Activated naive CD4-positive, alpha-beta T cell treated with anti-CD3 and anti-CD28 coated beads, Interleukin-2, amount 10 ng/mL, durations not matched to agents 7 days and 5 days (primary cell): Measurements from ENCODE around the gene PEX26.
"Not testable (repeated sequence)": the region's sequence is repeated elsewhere in the genome, so short reads cannot be mapped to it uniquely, and the experiment has no call there.

Experiments used
- CTCF ChIA-PET: fragments of 350-600 bp; sonication (Branson Sonifier 250); formaldehyde crosslinking; loops from one replicate; lab custom pipeline; 2021; ENCODE audit warnings: antibody characterized with exemption; lab: Charles Lee
- DNase-seq: peaks from one replicate; pipeline ENCODE4 v3.0.0-alpha.2; 2020
- H3K27ac Mint-ChIP-seq: one replicate; pipeline ENCODE4 v1.8.0; 2021; ENCODE audit warnings: mild to moderate bottlenecking, moderate library complexity, mixed read lengths
- H3K27me3 Mint-ChIP-seq: one replicate; pipeline ENCODE4 v1.8.0; 2021; ENCODE audit warnings: mild to moderate bottlenecking, mixed read lengths
- H3K36me3 Mint-ChIP-seq: one replicate; pipeline ENCODE4 v1.8.0; 2021; ENCODE audit warnings: mixed read lengths
- H3K4me1 Mint-ChIP-seq: one replicate; pipeline ENCODE4 v1.8.0; 2021; ENCODE audit warnings: mixed read lengths
- H3K4me3 Mint-ChIP-seq: one replicate; pipeline ENCODE4 v1.8.0; 2021; ENCODE audit warnings: mild to moderate bottlenecking, moderate library complexity, mixed read lengths
- H3K9me3 Mint-ChIP-seq: one replicate; pipeline ENCODE4 v1.8.0; 2021; ENCODE audit warnings: mixed read lengths

The PEX26 gene

GRCh38 chr22:18048041-18048440 is 29.7 kb upstream of the PEX26 start:
- Mint-ChIP-seq H3K27ac (no peak overlapping the region), H3K9me3 (no peaks in the 10 kb centered on the region), H3K36me3 (no peaks in the 10 kb centered on the region), H3K4me1 (no peaks in the 10 kb centered on the region), H3K4me3 (no peak overlapping the region), H3K27me3 (peaks cover 15% of the 10 kb centered on the region)
- DNase-seq: no peak
- CTCF ChIA-PET: no interaction called here

- Mint-ChIP-seq H3K27me3 (peaks cover 15% of the 10 kb centered on the region), H3K4me1 (no peaks in the 10 kb centered on the region), H3K4me3 (no peak overlapping the region), H3K27ac (no peak overlapping the region), H3K9me3 (no peaks in the 10 kb centered on the region), H3K36me3 (no peaks in the 10 kb centered on the region)
- CTCF ChIA-PET: no interaction called here
- DNase-seq: no peak
Measured at GRCh38 chr22:18048441-18048898, 29.3 kb upstream of the PEX26 start.

GRCh38 chr22:18050065-18050464 is 27.7 kb upstream of the PEX26 start:
- DNase-seq: no peak
- Mint-ChIP-seq H3K4me1 (no peaks in the 10 kb centered on the region), H3K27me3 (peaks cover 15% of the 10 kb centered on the region), H3K4me3 (no peak overlapping the region), H3K27ac (no peak overlapping the region), H3K36me3 (no peaks in the 10 kb centered on the region), H3K9me3 (no peaks in the 10 kb centered on the region)
- CTCF ChIA-PET: no interaction called here

GRCh38 chr22:18051113-18051512 is 26.7 kb upstream of the PEX26 start:
- H3K4me1 Mint-ChIP-seq, H3K4me3 Mint-ChIP-seq, CTCF ChIA-PET, DNase-seq, H3K27ac Mint-ChIP-seq, H3K9me3 Mint-ChIP-seq, H3K36me3 Mint-ChIP-seq: not testable (repeated sequence)
- H3K27me3 Mint-ChIP-seq: peaks cover 15% of the 10 kb centered on the region

- H3K27me3 Mint-ChIP-seq, H3K4me1 Mint-ChIP-seq, CTCF ChIA-PET, DNase-seq, H3K9me3 Mint-ChIP-seq, H3K36me3 Mint-ChIP-seq, H3K4me3 Mint-ChIP-seq, H3K27ac Mint-ChIP-seq: not testable (repeated sequence)
Measured at GRCh38 chr22:18053216-18053946, 24.4 kb upstream of the PEX26 start.

- CTCF ChIA-PET: interaction anchor here (0.7 to 0.9 kb wide), 2 partner anchors 20 to 225 kb away, joined by 3 to 4 read pairs; no protein-coding TSS in a partner anchor
- peaks cover 2% of the 10 kb centered on the region for H3K4me1 Mint-ChIP-seq
- H3K27me3 Mint-ChIP-seq: peaks cover 17% of the 10 kb centered on the region
- DNase-seq: no peak
- H3K4me3 Mint-ChIP-seq: no peak overlapping the region
- H3K9me3 Mint-ChIP-seq: no peaks in the 10 kb centered on the region
- H3K36me3 Mint-ChIP-seq: no peaks in the 10 kb centered on the region
- H3K27ac Mint-ChIP-seq: no peak overlapping the region
Measured at GRCh38 chr22:18055619-18056160, 22.1 kb upstream of the PEX26 start.

- Mint-ChIP-seq H3K4me1 (peaks cover 2% of the 10 kb centered on the region), H3K9me3 (no peaks in the 10 kb centered on the region), H3K27ac (no peak overlapping the region), H3K4me3 (no peak overlapping the region), H3K27me3 (peaks cover 20% of the 10 kb centered on the region), H3K36me3 (no peaks in the 10 kb centered on the region)
- DNase-seq: no peak
- CTCF ChIA-PET: interaction anchor here (0.7 to 0.9 kb wide), 2 partner anchors 20 to 226 kb away, joined by 3 to 4 read pairs; no protein-coding TSS in a partner anchor
Measured at GRCh38 chr22:18056161-18056666, 21.6 kb upstream of the PEX26 start.

- H3K27ac Mint-ChIP-seq: no peak overlapping the region
- DNase-seq: no peak
- CTCF ChIA-PET: interaction anchor here (0.9 kb wide), 1 partner anchor 19 kb away, joined by 4 read pairs; no protein-coding TSS in a partner anchor
- H3K27me3 Mint-ChIP-seq: peaks cover 24% of the 10 kb centered on the region
- H3K9me3 Mint-ChIP-seq: no peaks in the 10 kb centered on the region
- H3K4me3 Mint-ChIP-seq: no peak overlapping the region
- H3K4me1 Mint-ChIP-seq: peaks cover 2% of the 10 kb centered on the region
- no peaks in the 10 kb centered on the region for H3K36me3 Mint-ChIP-seq
Measured at GRCh38 chr22:18056807-18057474, 20.8 kb upstream of the PEX26 start.

GRCh38 chr22:18057568-18058209 is 20.1 kb upstream of the PEX26 start:
- Mint-ChIP-seq H3K4me1 (peaks cover 2% of the 10 kb centered on the region), H3K4me3 (no peak overlapping the region), H3K9me3 (no peaks in the 10 kb centered on the region), H3K27ac (no peak overlapping the region), H3K27me3 (peaks cover 24% of the 10 kb centered on the region), H3K36me3 (no peaks in the 10 kb centered on the region)
- CTCF ChIA-PET: no interaction called here
- DNase-seq: no peak

GRCh38 chr22:18058371-18059093 is 19.3 kb upstream of the PEX26 start:
- H3K27me3 Mint-ChIP-seq: peaks cover 29% of the 10 kb centered on the region
- H3K36me3 Mint-ChIP-seq: no peaks in the 10 kb centered on the region
- CTCF ChIA-PET: interaction anchor here (1.4 kb wide), 1 partner anchor 17 kb away, joined by 4 read pairs; no protein-coding TSS in a partner anchor
- H3K4me3 Mint-ChIP-seq: no peak overlapping the region
- no peak overlapping the region for H3K27ac Mint-ChIP-seq
- no peaks in the 10 kb centered on the region for H3K9me3 Mint-ChIP-seq
- peaks cover 2% of the 10 kb centered on the region for H3K4me1 Mint-ChIP-seq
- DNase-seq: no peak

GRCh38 chr22:18059094-18059417 is 18.7 kb upstream of the PEX26 start:
- H3K4me3 Mint-ChIP-seq: no peak overlapping the region
- CTCF ChIA-PET: interaction anchor here (1.0 to 1.4 kb wide), 2 partner anchors 17 to 88 kb away, joined by 4 to 5 read pairs; no protein-coding TSS in a partner anchor
- H3K9me3 Mint-ChIP-seq: no peaks in the 10 kb centered on the region
- H3K27me3 Mint-ChIP-seq: peaks cover 29% of the 10 kb centered on the region
- H3K27ac Mint-ChIP-seq: no peak overlapping the region
- no peaks in the 10 kb centered on the region for H3K36me3 Mint-ChIP-seq
- H3K4me1 Mint-ChIP-seq: peaks cover 2% of the 10 kb centered on the region
- no peak for DNase-seq

- CTCF ChIA-PET: interaction anchor here (1.0 to 1.4 kb wide), 2 partner anchors 16 to 88 kb away, joined by 4 to 5 read pairs; no protein-coding TSS in a partner anchor
- Mint-ChIP-seq H3K27ac (no peak overlapping the region), H3K9me3 (no peaks in the 10 kb centered on the region), H3K27me3 (peaks cover 33% of the 10 kb centered on the region), H3K4me3 (no peak overlapping the region), H3K4me1 (peaks cover 2% of the 10 kb centered on the region), H3K36me3 (no peaks in the 10 kb centered on the region)
- DNase-seq: no peak
Measured at GRCh38 chr22:18059473-18059872, 18.3 kb upstream of the PEX26 start.

- H3K4me3 Mint-ChIP-seq: no peak overlapping the region
- no peak for DNase-seq
- H3K4me1 Mint-ChIP-seq: peaks cover 2% of the 10 kb centered on the region
- H3K27me3 Mint-ChIP-seq: peaks cover 38% of the 10 kb centered on the region
- CTCF ChIA-PET: interaction anchor here (1.0 kb wide), 1 partner anchor 87 kb away, joined by 5 read pairs; no protein-coding TSS in a partner anchor
- H3K36me3 Mint-ChIP-seq: no peaks in the 10 kb centered on the region
- H3K27ac Mint-ChIP-seq: no peak overlapping the region
- H3K9me3 Mint-ChIP-seq: no peaks in the 10 kb centered on the region
Measured at GRCh38 chr22:18059991-18060390, 17.8 kb upstream of the PEX26 start.
